Endothelial cell of umbilical vein (primary cell): ENCODE results near the gene TOX2. TPM values are rescaled to one million over a fixed set of nuclear protein-coding genes. Genes with fewer than 3 reads are reported as not detected.

Experiments
- BruUV-seq: library from RNA; stranded (reverse); fragments of 400-500 nt; replicated peaks from 2 replicates; lab custom pipeline; 2021; lab: Mats Ljungman, UMichigan
- CTCF ChIA-PET: fragments of 300-600, 350-600 bp; sonication (Branson Sonifier 250); formaldehyde crosslinking; loops from one replicate; lab custom pipeline; 2021; ENCODE audit warnings: antibody characterized with exemption, inconsistent platforms; lab: Charles Lee
- POLR2A ChIA-PET: fragments of 300-600, 350-600 bp; sonication (Branson Sonifier 250); formaldehyde crosslinking; loops from one replicate; lab custom pipeline; 2021; ENCODE audit warnings: antibody characterized with exemption, inconsistent platforms; lab: Charles Lee
- DNase-seq: peaks from one replicate; pipeline ENCODE4 v3.0.0-alpha.2; 2011; ENCODE audit warnings: low read depth, low spot score
- FAIRE-seq: peaks from 2 replicates; lab custom pipeline; 2011; peaks lifted over from hg19 to GRCh38; lab: Jason Lieb, UNC
- H2AFZ ChIP-seq: 2 replicates; pipeline ENCODE4 v1.6.0; 2012; ENCODE audit warnings: low read depth, low read length, control low read depth, inconsistent platforms
- H3K27ac ChIP-seq: 2 replicates; pipeline ENCODE4 v1.5.1; 2011; ENCODE audit warnings: low read depth, mild to moderate bottlenecking, control low read depth, low read length, moderate library complexity; ENCODE audit not compliant: insufficient read depth
- H3K27me3 ChIP-seq, 2 experiments: 2 replicates each; pipeline versions ENCODE4 v1.6.0 to v1.6.1; 2011; ENCODE audit warnings: low read length in 2 of 2, mixed read lengths in 1 of 2; ENCODE audit not compliant: control insufficient read depth in 2 of 2, insufficient read depth in 2 of 2
- H3K36me3 ChIP-seq, 2 experiments: 2 replicates in 1 of 2; 3 replicates in 1 of 2; pipeline ENCODE4 v1.5.1; 2011; ENCODE audit warnings: low read length in 2 of 2, mild to moderate bottlenecking in 1 of 2, moderate library complexity in 1 of 2; ENCODE audit not compliant: control insufficient read depth in 2 of 2, insufficient read depth in 2 of 2; ENCODE audit errors: extremely low read depth in 1 of 2
- H3K4me1 ChIP-seq: 3 replicates; pipeline ENCODE4 v1.5.1; 2011; ENCODE audit warnings: mild to moderate bottlenecking, low read length; ENCODE audit not compliant: control insufficient read depth, insufficient read depth; ENCODE audit errors: extremely low read depth
- H3K4me2 ChIP-seq: 2 replicates; pipeline ENCODE4 v1.6.1; 2011; ENCODE audit warnings: low read length, control low read depth, mixed read lengths; ENCODE audit not compliant: insufficient read depth
- H3K4me3 ChIP-seq, 3 experiments: fragments of 200-600 bp in 1 of 3; sonication (generic), shearing (Covaris generic) in 1 of 3; replicated peaks in 1 of 3; 2 replicates each; pipeline ENCODE4 v1.5.1; 2011 to 2016; ENCODE audit warnings: control low read depth in 3 of 3, low read length in 3 of 3, mild to moderate bottlenecking in 2 of 3, inconsistent platforms in 1 of 3, low read depth in 1 of 3, moderate library complexity in 1 of 3; ENCODE audit not compliant: insufficient read depth in 1 of 3
- H3K79me2 ChIP-seq: 2 replicates; pipeline ENCODE4 v1.6.0; 2012; ENCODE audit warnings: low read length, inconsistent platforms; ENCODE audit not compliant: control insufficient read depth, insufficient read depth
- H3K9ac ChIP-seq: replicated peaks from 2 replicates; pipeline ENCODE3; 2011; ENCODE audit warnings: low read length, control low read depth; ENCODE audit not compliant: insufficient read depth; ENCODE audit errors: extremely low read depth
- H3K9me1 ChIP-seq: replicated peaks from 3 replicates; pipeline ENCODE4 v1.6.0; 2011; ENCODE audit warnings: mild to moderate bottlenecking, low read length; ENCODE audit not compliant: control insufficient read depth, insufficient read depth; ENCODE audit errors: extremely low read depth
- H3K9me3 ChIP-seq: replicated peaks from 2 replicates; pipeline ENCODE4 v1.5.1; 2012; ENCODE audit warnings: low read length, inconsistent platforms; ENCODE audit not compliant: control insufficient read depth, insufficient read depth
- H4K20me1 ChIP-seq: replicated peaks from 2 replicates; pipeline ENCODE3; 2011; ENCODE audit warnings: mild to moderate bottlenecking, low read length; ENCODE audit not compliant: control insufficient read depth, insufficient read depth; ENCODE audit errors: extremely low read depth
- CTCF ChIP-seq, 2 donors: IDR thresholded peaks; 1 replicate in 1 of 2; 2 replicates in 1 of 2; pipeline ENCODE4 v1.5.1; 2011; ENCODE audit warnings: low read length in 2 of 2, mild to moderate bottlenecking in 2 of 2, moderate library complexity in 2 of 2, control low read depth in 1 of 2, inconsistent platforms in 1 of 2, low read depth in 1 of 2; ENCODE audit not compliant: insufficient read depth in 1 of 2; ENCODE audit errors: extremely low read depth in 1 of 2
- EZH2 ChIP-seq: IDR thresholded peaks from 2 replicates; pipeline ENCODE4 v1.6.1; 2012; ENCODE audit warnings: borderline replicate concordance, low read depth, mild to moderate bottlenecking, moderate library complexity, low read length, inconsistent platforms; ENCODE audit not compliant: severe bottlenecking
- FOS ChIP-seq: IDR thresholded peaks from 2 replicates; pipeline ENCODE4 v1.6.1; 2011; ENCODE audit warnings: mild to moderate bottlenecking, low read length, moderate library complexity, borderline replicate concordance; ENCODE audit not compliant: insufficient read depth
- GATA2 ChIP-seq: IDR thresholded peaks from 2 replicates; pipeline ENCODE4 v1.7.0; 2011; ENCODE audit warnings: low read depth, mild to moderate bottlenecking, moderate library complexity, mixed read lengths, low read length; ENCODE audit not compliant: insufficient read length, insufficient read depth
- JUN ChIP-seq: IDR thresholded peaks from 2 replicates; pipeline ENCODE4 v1.6.1; 2011; ENCODE audit warnings: borderline replicate concordance, low read depth; ENCODE audit not compliant: insufficient read length, insufficient read depth
- MAX ChIP-seq: IDR thresholded peaks from 2 replicates; pipeline ENCODE4 v1.6.1; 2011; ENCODE audit not compliant: insufficient read depth, insufficient read length
- MYC ChIP-seq: IDR thresholded peaks from one replicate; pipeline ENCODE4 v1.6.1; 2011; ENCODE audit warnings: mild to moderate bottlenecking, low read depth, low read length
- POLR2A ChIP-seq: IDR thresholded peaks from 2 replicates; pipeline ENCODE4 v1.6.1; 2012; ENCODE audit warnings: low read depth, mild to moderate bottlenecking, control low read depth, low read length
- POLR2AphosphoS5 ChIP-seq: IDR thresholded peaks from 2 replicates; pipeline ENCODE4 v1.6.1; 2012; ENCODE audit warnings: low read depth, mild to moderate bottlenecking, control low read depth, low read length, moderate library complexity; ENCODE audit not compliant: insufficient read depth
- dilution Hi-C: fragments of 300-500 bp; cut with MboI; formaldehyde crosslinking; loops from one replicate; pipeline ENCODE4 v1.15.0; 2019; ENCODE audit warnings: low sequenced_read_pairs; ENCODE audit not compliant: extremely low pct_ligation_motif_present
- intact Hi-C: fragments of 100-400 bp; cut with micrococcal nuclease; formaldehyde crosslinking; loops from one replicate; pipeline ENCODE4 v1.10.0; 2022
- polyA plus RNA-seq, 4 experiments: library from polyadenylated mRNA; depleted of rRNA in 3 of 4; stranded (reverse) in 3 of 4; unstranded in 1 of 4; fragments of >200 nt; gene quantifications; 2 replicates each; pipeline versions ENCODE4 v1.2.1 to v1.2.3, GENCODE V29; 2011 to 2012; ENCODE audit warnings: missing spikeins in 1 of 4
- total RNA-seq: library from RNA; stranded (reverse); gene quantifications from 2 replicates; pipeline ENCODE4 v1.2.3, GENCODE V29; 2021

The TOX2 gene
- total and polyA plus RNA-seq, 2 donors (not counting 3 experiments of a cell fraction or from before 2014, with no cell fraction given): 7.0 to 18.6 TPM

- TF ChIP-seq FOS (no peak), GATA2 (no peak), MAX (no peak), MYC (no peak), POLR2AphosphoS5 (no peak), JUN (no peak), EZH2 (no peak), CTCF (IDR thresholded peaks at IDR 0.05; ENCODE audit: extremely low read depth in 1 of 2, insufficient read depth in 1 of 2, low read depth in 1 of 2, low read length in 2 of 2) (no peak), POLR2A (no peak)
- H3K4me1 ChIP-seq: peaks cover 24% of the 10 kb centered on the region
- peak overlapping the region; percentile 33 for H3K4me2 ChIP-seq
- H3K27me3 ChIP-seq: peaks cover 0 to 4% of the 10 kb centered on the region in 2 experiments
- H3K36me3 ChIP-seq: no peaks in the 10 kb centered on the region
- dilution Hi-C loops (loop anchor here (25.0 kb wide), 1 partner anchor 148 kb away; no protein-coding TSS in a partner anchor), intact Hi-C loops (loop anchor here (2.0 to 10.0 kb wide), 3 partner anchors 246 to 462 kb away; partner anchors contain the start of gene MYBL2)
- H3K9me1 ChIP-seq: no peaks in the 10 kb centered on the region
- no peak overlapping the region for H3K9ac ChIP-seq
- DNase-seq: no peak
- no peaks in the 10 kb centered on the region for H3K79me2 ChIP-seq
- no peaks in the 10 kb centered on the region for H4K20me1 ChIP-seq
- no peak overlapping the region for H3K27ac ChIP-seq
- FAIRE-seq: no peak
- CTCF ChIA-PET: interaction anchor here (0.7 to 2.7 kb wide), 22 partner anchors 9 to 373 kb away, joined by 3 to 62 read pairs (median 4); no protein-coding TSS in a partner anchor
- no TSS peak for BruUV-seq
- H2AFZ ChIP-seq: peak overlapping the region; percentile 27
- POLR2A ChIA-PET: no interaction called here
- H3K9me3 ChIP-seq: no peaks in the 10 kb centered on the region
- H3K4me3 ChIP-seq: no peak overlapping the region
These were observed 4.1 kb upstream of the TOX2 start for GRCh38 chr20:43910564-43910963.
